ENCODE measurements around the gene RBM5. TPM values are rescaled to one million over a fixed set of nuclear protein-coding genes. Genes with fewer than 3 reads are reported as not detected.

RBM5 gene
- total RNA-seq, 2 experiments from 2014 or later: 95.2 to 107 TPM

- Mint-ChIP-seq H3K27me3 (peaks cover 25% of the 10 kb centered on the region), H3K4me1 (ENCODE audit: low read depth) (peaks cover 8% of the 10 kb centered on the region), H3K36me3 (no peaks in the 10 kb centered on the region), H3K9me3 (no peaks in the 10 kb centered on the region), H3K27ac (no peak overlapping the region), H3K4me3 (no peak overlapping the region)
- ChIA-PET POLR2A (no interaction called here), CTCF (no interaction called here)
- intact Hi-C loops (cut with micrococcal nuclease): no loop called here
- no peak for DNase-seq
These were observed 69.9 kb downstream of the RBM5 start for GRCh38 chr3:50158530-50159146.

DNA sequence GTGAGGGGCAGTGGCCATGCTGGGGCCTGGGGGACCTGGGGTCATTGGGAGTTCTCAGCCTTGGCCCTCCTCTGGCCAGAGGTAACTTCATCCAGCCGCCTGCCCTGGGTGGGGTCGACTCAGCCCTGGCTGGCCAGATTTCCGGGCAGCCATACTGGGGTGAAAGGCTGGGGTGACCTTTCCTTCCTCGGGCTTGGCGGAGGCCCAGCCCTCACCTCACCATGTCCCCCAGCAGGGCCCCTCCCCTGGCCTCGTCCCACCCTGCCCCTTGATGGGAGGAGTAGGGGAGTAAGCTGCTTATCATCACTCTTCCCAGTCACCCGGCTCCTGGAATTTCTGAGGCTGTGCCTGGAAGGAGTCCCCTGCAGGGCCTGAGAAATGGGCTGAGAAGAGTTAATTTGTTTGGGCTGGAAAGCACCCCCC, 71.9 kb downstream of the RBM5 start:
- no peak overlapping the region for H3K4me3 Mint-ChIP-seq
- no peaks in the 10 kb centered on the region for H3K36me3 Mint-ChIP-seq
- ChIA-PET POLR2A (no interaction called here), CTCF (no interaction called here)
- no peaks in the 10 kb centered on the region for H3K9me3 Mint-ChIP-seq
- no peak for DNase-seq
- H3K4me1 Mint-ChIP-seq (ENCODE audit: low read depth): peaks cover 5% of the 10 kb centered on the region
- H3K27me3 Mint-ChIP-seq: peaks cover 18% of the 10 kb centered on the region
- H3K27ac Mint-ChIP-seq: no peak overlapping the region
- intact Hi-C loops (cut with micrococcal nuclease): no loop called here

DNA sequence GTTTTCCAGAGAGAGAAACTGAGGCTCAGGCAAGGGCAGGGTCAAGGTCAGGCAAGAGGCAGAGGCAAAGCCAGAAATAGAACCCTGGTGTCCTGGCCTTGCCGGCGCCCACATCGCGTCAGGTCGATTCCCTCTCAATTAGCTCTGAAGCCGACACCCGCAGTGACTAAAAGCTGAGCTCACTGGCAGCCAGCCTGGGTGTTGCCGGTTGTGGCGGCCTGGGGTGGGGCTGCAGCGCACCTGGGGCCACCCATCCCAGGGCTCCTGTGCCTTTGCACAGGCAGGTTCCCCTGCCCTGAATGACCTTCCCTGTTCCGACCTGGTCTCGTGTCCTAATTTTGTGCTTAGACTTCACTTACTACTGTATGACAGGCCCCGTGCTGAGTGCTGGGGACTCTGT, 72.6 kb downstream of the RBM5 start:
- no peaks in the 10 kb centered on the region for H3K9me3 Mint-ChIP-seq
- H3K27ac Mint-ChIP-seq: no peak overlapping the region
- no peak overlapping the region for H3K4me3 Mint-ChIP-seq
- POLR2A ChIA-PET: no interaction called here
- no peak for DNase-seq
- peaks cover 10% of the 10 kb centered on the region for H3K27me3 Mint-ChIP-seq
- H3K4me1 Mint-ChIP-seq (ENCODE audit: low read depth): no peaks in the 10 kb centered on the region
- CTCF ChIA-PET: no interaction called here
- H3K36me3 Mint-ChIP-seq: no peaks in the 10 kb centered on the region
- intact Hi-C loops (cut with micrococcal nuclease): no loop called here

DNA sequence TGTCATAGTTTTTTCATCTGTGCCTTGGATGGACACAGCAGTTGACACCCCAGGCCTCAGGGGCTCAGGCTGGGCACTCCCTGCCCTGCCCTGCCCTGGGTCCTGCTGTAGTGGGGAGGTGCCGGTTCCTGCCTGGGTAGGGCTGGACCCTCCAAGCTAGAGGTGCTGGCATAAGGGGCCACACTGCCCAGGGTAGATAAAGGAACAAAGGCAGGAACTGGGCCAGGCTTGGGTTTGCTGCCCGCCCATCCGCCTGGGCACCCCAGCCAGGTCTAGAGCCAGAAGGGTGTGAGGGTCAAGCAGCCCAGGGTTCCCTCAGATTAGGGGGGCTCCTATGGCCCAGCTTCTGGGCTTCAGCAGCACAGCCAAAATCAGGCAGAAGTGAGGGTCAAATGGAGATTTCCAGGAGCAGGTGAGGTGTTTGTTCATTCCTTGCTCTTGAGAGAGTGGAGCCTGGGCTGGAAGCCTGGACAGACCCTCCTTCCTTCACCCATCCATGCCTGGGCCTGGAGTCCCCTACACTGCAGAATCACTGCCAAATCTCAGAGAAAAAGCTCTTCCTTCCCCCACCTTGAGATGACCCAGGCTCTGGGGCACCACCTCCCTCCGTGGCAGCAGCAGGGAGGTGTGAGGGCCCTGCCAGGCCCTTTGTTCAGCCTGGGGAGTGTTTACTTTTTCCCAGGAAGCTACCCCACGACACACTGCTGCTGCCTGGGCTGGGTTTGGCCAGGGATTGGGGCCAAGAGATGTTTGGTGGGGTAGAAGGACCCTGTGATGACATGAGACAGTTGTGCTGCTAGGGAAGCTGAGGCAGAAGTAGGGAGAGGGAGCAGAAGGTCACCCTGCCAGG, 73.5 kb downstream of the RBM5 start:
- Mint-ChIP-seq H3K36me3 (no peaks in the 10 kb centered on the region), H3K27ac (no peak overlapping the region), H3K4me3 (no peak overlapping the region), H3K4me1 (ENCODE audit: low read depth) (no peaks in the 10 kb centered on the region), H3K9me3 (no peaks in the 10 kb centered on the region), H3K27me3 (peaks cover 5% of the 10 kb centered on the region)
- ChIA-PET POLR2A (no interaction called here), CTCF (no interaction called here)
- intact Hi-C loops (cut with micrococcal nuclease): no loop called here
- no peak for DNase-seq

DNA sequence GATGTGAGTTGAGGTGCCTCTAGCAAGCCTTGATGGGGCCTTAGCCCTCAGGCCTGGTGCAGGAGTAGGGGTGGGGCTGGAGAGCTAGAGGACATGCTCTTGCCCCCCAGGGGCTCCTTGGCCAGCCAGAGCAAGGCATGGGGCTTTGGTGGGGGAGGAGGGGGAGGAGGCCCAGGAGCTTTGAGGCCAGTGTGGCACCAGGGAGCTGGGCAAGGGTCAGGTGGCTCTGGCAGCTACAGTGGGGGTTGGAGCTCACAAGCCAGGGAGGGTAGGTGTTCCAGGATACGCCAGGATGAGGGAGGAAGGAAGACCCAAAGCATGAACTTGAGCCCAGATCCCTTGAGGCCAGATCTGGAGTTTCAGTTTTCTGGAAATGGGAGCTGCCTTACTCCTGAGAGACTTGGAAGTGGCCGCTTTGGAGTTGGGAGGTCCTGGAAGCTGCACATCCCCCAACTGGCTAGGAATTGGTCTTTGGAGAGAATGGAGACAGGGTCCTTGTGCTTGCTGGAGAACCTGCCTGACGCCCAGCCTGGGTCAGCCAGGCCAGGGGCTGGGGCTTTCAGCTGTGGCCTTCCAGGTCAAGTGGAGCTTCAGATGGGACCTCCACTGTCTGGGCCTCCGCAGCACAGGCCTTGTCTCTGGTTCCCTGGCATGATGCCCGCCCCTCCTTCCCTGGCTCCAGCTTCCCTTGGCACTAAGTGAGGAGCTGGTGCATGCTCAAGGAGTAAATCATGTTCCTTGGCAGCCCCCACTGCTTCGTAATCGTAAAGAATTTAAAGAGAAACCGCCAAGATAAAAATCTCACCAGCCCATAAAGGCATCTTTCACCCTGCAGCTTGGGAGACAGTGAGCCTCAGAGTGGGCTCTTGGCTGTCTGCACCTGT, 75.1 kb downstream of the RBM5 start:
- H3K36me3 Mint-ChIP-seq: no peaks in the 10 kb centered on the region
- CTCF ChIA-PET: interaction anchor here (1.0 kb wide), 1 partner anchor 43 kb away, joined by 3 read pairs; no protein-coding TSS in a partner anchor
- POLR2A ChIA-PET: no interaction called here
- H3K27ac Mint-ChIP-seq: no peak overlapping the region
- no peak for DNase-seq
- no peaks in the 10 kb centered on the region for H3K9me3 Mint-ChIP-seq
- intact Hi-C loops (cut with micrococcal nuclease): no loop called here
- H3K4me1 Mint-ChIP-seq (ENCODE audit: low read depth): no peaks in the 10 kb centered on the region
- H3K27me3 Mint-ChIP-seq: peaks cover 2% of the 10 kb centered on the region
- H3K4me3 Mint-ChIP-seq: no peak overlapping the region

- intact Hi-C loops (cut with micrococcal nuclease): no loop called here
- Mint-ChIP-seq H3K27ac (no peak overlapping the region), H3K4me1 (ENCODE audit: low read depth) (no peaks in the 10 kb centered on the region), H3K36me3 (no peaks in the 10 kb centered on the region), H3K4me3 (no peak overlapping the region), H3K27me3 (no peaks in the 10 kb centered on the region), H3K9me3 (no peaks in the 10 kb centered on the region)
- POLR2A ChIA-PET: no interaction called here
- DNase-seq: no peak
- CTCF ChIA-PET: interaction anchor here (0.7 to 1.0 kb wide), 2 partner anchors 17 to 44 kb away, joined by 3 read pairs; no protein-coding TSS in a partner anchor
These were observed 75.8 kb downstream of the RBM5 start for GRCh38 chr3:50164481-50164880.

- H3K27ac Mint-ChIP-seq: no peak overlapping the region
- intact Hi-C loops (cut with micrococcal nuclease): no loop called here
- no peak overlapping the region for H3K4me3 Mint-ChIP-seq
- no peak for DNase-seq
- CTCF ChIA-PET: interaction anchor here (0.7 kb wide), 1 partner anchor 16 kb away, joined by 3 read pairs; no protein-coding TSS in a partner anchor
- no peaks in the 10 kb centered on the region for H3K4me1 Mint-ChIP-seq (ENCODE audit: low read depth)
- POLR2A ChIA-PET: no interaction called here
- no peaks in the 10 kb centered on the region for H3K9me3 Mint-ChIP-seq
- H3K27me3 Mint-ChIP-seq: no peaks in the 10 kb centered on the region
- H3K36me3 Mint-ChIP-seq: no peaks in the 10 kb centered on the region
These were observed 76.5 kb downstream of the RBM5 start for GRCh38 chr3:50164984-50165909.

- DNase-seq: no peak
- Mint-ChIP-seq H3K27ac (no peak overlapping the region), H3K4me1 (ENCODE audit: low read depth) (no peaks in the 10 kb centered on the region), H3K36me3 (no peaks in the 10 kb centered on the region), H3K27me3 (no peaks in the 10 kb centered on the region), H3K4me3 (no peak overlapping the region), H3K9me3 (no peaks in the 10 kb centered on the region)
- ChIA-PET CTCF (no interaction called here), POLR2A (no interaction called here)
- intact Hi-C loops (cut with micrococcal nuclease): no loop called here
These were observed 77.3 kb downstream of the RBM5 start for GRCh38 chr3:50165910-50166538.

- H3K36me3 Mint-ChIP-seq: no peaks in the 10 kb centered on the region
- H3K4me3 Mint-ChIP-seq: no peak overlapping the region
- H3K27me3 Mint-ChIP-seq: no peaks in the 10 kb centered on the region
- ChIA-PET CTCF (no interaction called here), POLR2A (no interaction called here)
- no peaks in the 10 kb centered on the region for H3K9me3 Mint-ChIP-seq
- H3K27ac Mint-ChIP-seq: no peak overlapping the region
- intact Hi-C loops (cut with micrococcal nuclease): no loop called here
- no peak for DNase-seq
- H3K4me1 Mint-ChIP-seq (ENCODE audit: low read depth): no peaks in the 10 kb centered on the region
These were observed 77.9 kb downstream of the RBM5 start for GRCh38 chr3:50166620-50167019.

DNA sequence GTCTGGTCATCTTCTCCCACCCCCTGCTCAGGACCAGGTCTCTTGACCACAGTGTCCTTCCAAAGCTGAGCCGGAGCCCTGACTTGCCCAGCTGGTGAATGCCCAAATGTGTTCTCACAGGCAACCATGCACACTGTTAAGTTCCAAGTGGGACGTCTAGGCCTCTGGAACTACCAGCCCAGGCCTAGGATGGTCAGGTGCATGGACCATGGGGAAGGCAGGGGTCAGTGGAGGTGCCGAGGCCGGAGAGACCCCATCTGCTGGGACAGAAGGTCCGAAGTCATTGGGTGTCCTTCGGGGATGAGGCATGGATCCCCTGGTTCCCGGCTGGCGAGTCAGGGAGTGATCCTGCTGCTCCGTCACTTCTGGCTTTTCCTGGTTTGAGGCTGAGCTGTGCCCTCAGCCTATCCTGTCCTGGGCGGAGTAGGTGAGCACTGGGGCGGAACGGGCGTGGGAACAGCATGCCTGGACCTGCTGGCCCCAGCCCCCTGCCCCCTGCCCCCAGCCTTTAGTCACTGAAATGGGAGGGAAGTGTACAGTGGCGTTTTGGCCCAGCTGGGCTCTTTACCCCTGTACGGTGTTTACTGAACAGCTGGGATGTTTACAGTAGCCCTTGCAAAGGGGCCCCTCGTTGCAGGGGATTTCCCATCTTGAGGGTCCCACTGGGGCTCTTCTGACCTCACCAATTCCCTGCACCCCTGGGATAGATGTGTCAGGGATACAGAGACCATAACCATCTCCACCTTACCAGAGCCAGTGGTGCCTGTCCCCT, 78.5 kb downstream of the RBM5 start:
- H3K36me3 Mint-ChIP-seq: no peaks in the 10 kb centered on the region
- no peaks in the 10 kb centered on the region for H3K4me1 Mint-ChIP-seq (ENCODE audit: low read depth)
- intact Hi-C loops (cut with micrococcal nuclease): no loop called here
- no peaks in the 10 kb centered on the region for H3K27me3 Mint-ChIP-seq
- DNase-seq: no peak
- no peaks in the 10 kb centered on the region for H3K9me3 Mint-ChIP-seq
- H3K27ac Mint-ChIP-seq: no peak overlapping the region
- ChIA-PET POLR2A (no interaction called here), CTCF (no interaction called here)
- H3K4me3 Mint-ChIP-seq: no peak overlapping the region

DNA sequence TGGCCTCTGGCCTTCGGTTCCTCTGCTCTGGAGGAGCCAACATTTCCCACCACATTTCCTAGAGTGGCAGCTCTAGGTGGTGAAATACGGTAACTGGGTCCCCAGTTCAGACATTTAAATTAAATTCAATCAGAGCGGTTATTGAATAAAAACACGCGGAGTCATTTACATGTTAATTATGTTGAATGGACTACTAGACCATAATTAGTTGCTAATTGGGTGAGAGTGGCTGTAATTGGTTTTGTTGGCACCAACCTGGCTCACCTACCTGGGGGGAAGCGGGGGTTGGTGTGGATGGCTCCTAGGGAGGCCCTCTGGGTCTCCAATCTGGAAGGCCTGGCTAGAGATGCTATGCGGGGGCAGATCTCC, 79.1 kb downstream of the RBM5 start:
- Mint-ChIP-seq H3K4me1 (ENCODE audit: low read depth) (no peaks in the 10 kb centered on the region), H3K4me3 (no peak overlapping the region), H3K27me3 (no peaks in the 10 kb centered on the region), H3K27ac (no peak overlapping the region), H3K9me3 (no peaks in the 10 kb centered on the region), H3K36me3 (no peaks in the 10 kb centered on the region)
- ChIA-PET CTCF (no interaction called here), POLR2A (no interaction called here)
- DNase-seq: no peak
- intact Hi-C loops (cut with micrococcal nuclease): no loop called here
